GM19035 (cell line): ENCODE data around the gene ATP1B3.
"Not testable (repeated sequence)": the region's sequence is repeated elsewhere in the genome, so short reads cannot be mapped to it uniquely, and the experiment has no call there.

Experiments
- ATAC-seq: cut with Tn5 transposase; IDR thresholded peaks from one replicate; pipeline ENCODE4 v1.9.1; 2021; ENCODE audit not compliant: unreplicated experiment

ATP1B3 gene

DNA sequence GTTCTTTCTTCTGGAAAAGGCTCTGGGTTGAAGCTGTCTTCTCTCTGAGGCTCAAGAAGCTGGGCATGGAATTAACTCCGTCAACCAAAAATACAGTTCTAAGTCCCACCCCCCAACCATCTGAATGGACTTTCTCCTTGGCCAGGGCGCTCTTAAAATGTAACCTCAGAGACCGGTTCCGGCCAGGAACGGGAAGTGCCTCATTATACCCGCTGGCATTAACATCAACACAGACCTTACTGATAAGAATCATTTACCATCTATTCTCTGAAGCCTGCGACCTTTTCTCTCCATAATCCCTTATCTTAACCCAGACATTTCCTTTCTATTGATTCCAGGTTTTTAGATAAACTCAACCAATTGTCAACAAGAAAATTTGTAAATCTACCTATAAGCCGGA lies 64.7 kb downstream of the ATP1B3 start:
- ATAC-seq, result no peak

DNA sequence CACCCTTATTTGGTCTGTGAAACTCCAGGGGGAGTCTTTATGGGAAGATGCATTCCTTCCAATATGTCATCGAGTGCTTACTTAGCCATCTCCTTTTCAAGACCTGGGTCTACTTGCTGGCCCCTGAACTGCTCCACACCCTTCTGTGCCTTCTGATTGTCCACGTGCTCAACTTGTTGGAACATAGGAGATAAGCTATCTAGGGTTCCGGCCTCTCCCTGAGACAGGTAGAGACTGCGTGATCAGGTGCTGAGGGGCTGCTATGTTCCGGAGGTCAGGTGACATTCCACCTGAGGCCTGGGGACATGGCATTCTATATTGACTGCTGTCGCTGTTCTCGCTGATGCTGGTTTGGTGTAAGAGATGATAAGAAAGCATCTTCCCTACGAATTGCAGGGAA lies 65.6 kb downstream of the ATP1B3 start:
- no peak for ATAC-seq

DNA sequence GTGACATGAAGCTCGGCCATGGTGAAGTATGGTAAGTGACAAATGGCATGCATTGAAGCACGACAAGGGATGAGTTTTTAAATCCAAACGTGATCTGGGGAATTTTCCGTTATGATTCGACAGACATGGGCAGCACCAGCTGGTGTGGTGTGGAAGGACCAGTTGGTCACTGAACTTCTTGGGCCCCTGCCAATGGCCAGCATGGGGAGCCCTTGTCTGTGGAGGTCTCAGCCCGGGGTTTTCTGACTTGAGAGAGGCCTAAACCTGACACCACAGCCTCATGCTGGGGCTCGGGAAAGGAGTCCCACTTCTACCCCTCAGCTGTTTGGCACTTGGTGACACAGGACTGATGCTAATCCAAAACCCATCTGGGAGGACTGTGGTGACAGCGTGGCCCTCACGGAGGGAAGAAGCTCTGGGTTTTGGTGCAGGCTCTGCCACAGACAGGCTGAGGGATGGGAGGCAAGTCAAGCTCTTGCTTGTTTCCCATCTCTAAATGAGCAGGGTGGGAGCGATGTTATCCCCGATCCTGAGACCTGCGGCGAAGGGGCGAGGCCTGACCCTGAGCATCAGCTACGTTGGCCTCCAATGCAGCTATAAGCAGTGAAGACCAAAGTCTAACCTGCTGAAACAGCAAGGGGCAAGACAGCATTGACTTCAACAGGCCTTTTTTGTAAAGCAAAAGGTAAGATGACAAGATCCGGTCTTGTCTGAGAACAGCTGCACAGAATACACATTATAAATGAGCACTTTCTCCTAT lies 69.5 kb downstream of the ATP1B3 start:
- ATAC-seq, result no peak

DNA sequence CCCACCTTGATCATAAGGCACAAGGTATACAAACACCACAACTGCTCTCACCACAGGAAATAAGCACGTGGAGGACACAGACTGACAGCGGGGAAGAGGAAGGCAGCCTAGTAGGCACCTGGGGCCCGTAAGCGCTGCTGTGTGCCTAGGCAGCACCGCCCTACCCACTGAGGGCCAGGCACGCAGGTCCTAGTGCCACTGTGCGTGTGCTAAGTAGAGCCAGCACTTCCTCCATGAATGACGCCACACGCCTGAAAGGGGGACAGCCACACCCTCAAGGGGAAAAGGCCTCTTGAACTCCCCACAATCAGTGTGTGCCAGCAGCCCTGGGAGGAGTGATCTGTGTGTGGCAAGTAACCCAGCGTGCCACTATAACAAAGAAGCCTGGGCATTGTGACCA lies 73.0 kb downstream of the ATP1B3 start:
- no peak for ATAC-seq

DNA sequence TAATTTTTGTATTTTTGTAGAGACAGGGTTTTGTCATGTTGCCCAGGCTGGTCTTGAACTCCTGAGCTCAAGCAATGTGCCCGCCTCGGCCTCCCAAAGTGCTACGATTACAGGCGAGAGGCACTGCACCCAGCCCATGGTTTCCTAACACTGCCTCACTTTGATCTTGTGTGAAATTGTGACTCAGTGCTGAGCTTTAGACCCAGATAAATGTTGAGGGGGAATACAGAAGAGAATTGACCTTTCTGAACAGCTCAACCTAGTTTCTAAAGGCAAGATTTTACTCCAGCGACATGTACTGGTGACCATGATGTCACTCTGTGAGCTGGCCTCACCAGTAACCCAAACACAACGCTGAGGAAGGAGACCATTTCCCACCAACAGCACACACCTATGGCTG lies 73.5 kb downstream of the ATP1B3 start:
- no peak for ATAC-seq

DNA sequence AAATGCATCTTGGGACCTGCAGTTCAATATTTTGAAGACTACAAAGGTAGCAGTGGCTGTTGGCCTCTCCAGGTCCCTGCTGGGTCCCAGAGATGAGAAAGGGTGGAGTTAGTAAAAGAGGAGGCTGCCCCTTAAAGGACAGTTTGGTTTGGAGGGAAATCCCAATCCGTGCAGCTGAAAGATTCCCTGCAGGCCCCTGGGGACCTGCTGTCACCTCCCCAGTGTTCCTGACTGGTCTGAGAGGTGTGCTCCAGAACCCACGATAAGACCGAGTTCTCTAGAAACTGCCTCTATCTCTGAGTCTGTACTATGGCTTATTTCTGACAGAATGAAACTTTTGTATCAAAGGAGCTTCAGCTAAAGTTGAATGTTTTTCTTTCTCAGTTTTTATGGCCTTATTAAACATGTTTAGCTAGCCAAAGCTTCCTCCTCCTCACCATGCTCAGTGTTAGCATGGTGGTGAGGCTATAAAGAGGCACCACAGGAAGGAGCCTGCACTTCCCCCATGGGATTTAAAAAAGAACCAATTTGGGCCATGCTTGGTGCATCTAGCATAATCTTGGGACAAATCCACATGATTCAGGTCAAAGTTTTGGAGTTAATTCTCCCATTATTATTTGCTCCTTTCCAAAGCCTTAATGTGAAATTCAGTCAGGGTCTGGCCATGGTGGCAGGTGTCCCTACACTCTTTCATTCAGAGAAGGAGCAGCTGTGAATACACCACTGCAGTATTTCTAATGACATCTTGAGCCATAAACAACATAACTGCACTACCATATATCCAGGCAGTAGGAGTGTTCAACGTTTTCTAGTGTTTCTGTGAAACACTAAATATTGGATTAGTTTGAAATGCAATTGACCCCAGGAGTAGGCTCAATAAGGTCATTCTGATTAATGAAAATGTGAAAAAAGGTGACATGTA lies 74.4 kb downstream of the ATP1B3 start:
- ATAC-seq, result no peak

DNA sequence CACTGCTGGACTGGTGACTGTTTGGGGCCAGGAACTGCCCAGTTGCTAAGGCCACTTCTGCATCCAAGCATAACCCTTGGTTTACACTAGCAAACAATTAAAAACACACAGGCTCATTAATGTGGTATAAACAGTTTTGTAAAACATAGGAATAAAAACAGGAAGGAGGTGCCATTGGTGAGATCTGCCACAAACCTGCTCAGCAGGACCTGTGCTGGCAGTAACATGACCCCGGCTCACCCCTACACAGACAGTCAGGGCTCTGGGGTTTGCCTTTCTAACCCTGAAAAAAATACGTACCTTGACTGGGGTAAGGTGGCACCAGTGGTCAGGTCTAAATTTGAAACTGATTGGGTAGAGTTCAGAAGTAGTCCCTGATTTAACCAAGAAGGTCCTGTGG lies 76.2 kb downstream of the ATP1B3 start:
- no peak for ATAC-seq

DNA sequence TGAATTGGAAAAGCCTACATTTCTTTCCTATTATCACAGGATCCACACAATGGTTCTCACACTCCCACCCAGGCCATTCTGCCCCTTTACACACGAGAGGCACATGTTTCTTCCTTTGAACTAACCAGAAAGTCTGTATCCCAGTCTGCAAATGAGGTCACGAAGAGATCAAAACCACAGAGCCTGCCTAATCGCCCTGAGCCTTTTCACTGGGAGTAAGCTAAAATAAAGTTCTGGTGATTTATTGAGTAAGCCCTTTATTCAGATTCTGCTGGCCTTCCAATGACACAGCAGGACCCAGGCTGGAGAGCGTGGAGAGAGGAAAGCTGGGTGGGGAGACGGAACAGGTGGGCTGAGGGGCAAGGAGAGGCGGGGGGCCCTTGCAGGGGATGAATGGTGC lies 78.7 kb downstream of the ATP1B3 start:
- no peak for ATAC-seq

DNA sequence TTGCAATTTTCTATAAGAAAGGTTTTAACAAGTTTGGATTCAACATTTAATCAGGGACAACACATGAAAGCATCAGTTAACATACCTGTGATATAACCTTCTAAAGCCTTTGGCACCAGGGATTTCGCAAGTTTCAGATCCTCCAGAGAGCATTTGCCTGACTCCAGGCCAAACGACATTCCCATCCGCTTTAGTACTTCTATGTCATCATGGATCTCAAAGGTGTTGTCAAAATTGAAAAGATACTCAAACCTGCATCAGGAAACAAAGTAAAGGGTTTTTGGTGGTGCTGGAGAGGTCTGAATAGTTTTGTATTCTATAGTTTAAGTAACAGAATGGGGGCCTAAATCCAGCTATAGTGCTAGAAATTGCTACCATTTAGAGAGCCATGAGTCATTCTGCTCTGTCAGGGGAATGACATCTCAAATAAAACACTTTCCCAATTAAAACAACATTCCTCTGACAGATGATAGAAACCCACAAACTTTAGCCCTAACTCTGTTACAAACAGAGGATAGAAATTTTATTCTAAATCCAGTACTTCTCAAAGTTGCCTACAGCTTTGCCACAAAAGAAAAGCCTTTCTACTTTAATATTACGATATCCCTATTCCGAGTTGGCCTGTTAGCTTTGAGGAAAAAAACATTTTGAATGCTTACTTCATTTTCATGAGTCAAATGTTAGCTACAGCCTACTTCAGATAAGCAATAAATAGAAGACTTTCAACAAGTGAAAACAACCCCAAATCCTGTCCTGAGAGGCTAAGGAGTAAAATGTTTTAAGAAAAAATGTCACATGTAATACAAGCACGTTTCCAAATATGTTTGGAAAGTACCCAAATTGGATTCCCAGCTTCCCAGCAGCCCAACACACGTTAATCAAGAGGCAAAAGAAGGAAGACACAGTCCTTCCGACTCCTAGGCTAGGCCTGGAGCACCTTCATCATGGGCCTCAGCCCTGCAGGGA lies 83.4 kb downstream of the ATP1B3 start:
- no peak for ATAC-seq

DNA sequence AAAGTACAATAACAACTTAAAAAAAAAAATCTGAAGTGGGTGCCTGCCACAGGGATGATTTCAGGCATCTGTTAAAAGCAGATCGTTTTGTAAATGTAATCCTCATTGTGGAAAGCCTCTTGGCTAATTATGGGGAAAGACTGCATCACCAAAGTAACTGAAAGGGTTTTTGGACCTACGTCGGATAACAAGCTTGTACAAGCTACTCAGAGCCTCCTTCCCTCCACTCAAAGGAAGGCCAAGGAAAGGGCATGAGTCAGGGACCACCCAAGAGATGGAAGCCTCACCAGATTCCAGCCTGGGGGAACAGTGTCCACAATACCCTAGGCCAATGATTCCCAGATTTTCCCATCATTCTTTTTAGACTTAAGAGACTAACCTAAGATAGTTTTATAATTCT lies 84.3 kb downstream of the ATP1B3 start:
- ATAC-seq, result no peak

DNA sequence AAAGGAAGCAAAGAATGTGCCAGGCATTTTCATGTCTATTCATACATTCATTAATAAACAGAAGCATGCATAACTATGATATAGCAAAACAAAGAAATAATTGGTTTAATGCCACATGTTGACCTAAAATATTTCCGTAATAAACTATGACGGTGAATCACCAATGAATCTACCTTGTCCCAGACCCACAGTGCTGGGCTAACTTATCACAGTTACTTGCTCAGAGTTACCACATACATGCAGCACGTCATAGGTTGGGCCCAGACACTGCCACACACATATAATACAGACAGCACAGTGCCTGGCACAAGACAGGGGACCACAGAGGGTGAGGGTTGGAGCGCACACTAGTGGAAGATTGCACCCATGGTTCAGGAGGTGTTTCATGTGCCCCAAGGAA lies 86.9 kb downstream of the ATP1B3 start:
- ATAC-seq, result no peak

DNA sequence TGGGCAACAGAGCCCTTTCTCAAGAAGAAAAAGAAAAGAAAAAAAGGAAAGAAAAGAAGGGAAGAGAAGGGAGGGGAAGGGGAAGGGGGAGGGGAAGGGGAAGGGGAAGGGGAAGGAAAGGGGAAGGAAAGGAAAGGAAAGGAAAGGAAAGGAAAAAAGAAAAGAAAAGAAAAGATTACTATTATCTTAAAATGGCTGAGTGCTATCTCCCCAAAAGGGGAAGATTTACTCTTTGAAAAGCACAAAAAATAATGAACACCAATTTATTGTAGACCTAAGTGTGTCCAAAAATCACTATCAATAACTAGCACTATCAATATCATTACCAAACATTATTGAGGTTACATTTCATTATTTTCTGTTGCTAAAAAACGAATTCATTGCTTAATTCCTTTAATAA lies 89.0 kb downstream of the ATP1B3 start:
- no peak for ATAC-seq

DNA sequence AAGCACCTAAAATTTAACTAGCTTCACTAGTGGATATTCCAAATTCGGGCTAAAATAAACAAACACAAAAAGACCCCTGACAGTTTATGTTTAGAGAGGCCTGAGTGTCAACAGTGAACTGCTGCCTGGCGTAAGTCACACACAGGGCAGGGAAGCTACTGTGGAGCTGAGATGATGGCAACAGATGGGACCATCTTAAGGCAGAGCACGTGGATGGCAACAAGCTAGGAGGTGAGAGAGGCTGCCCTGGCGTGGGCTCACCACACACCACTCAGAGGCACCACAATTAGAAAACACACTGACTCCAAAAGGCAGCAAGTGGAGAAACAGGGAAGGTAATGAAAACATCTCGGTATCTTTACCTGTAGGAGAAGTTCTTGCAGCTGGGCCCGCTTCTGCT lies 93.3 kb downstream of the ATP1B3 start:
- ATAC-seq, result no peak

DNA sequence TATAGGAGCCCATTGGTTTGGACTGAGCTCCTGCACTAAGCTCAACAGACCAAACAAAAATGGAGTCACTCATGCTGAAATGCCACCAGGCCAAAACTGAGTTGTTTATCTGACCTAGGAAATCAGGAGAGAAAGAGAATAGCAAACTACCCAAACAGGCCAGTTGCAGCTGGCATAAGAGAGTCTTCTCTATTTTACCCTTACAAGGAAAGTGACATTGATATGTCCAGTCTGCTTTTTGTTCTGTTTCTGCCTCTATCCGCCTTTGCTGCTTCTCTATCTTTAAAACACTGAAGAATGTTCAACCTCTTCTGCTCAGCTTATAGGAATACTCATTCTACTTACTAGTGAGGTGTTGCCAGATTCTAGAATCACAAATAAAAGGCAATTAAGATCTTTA lies 95.1 kb downstream of the ATP1B3 start:
- no peak for ATAC-seq

DNA sequence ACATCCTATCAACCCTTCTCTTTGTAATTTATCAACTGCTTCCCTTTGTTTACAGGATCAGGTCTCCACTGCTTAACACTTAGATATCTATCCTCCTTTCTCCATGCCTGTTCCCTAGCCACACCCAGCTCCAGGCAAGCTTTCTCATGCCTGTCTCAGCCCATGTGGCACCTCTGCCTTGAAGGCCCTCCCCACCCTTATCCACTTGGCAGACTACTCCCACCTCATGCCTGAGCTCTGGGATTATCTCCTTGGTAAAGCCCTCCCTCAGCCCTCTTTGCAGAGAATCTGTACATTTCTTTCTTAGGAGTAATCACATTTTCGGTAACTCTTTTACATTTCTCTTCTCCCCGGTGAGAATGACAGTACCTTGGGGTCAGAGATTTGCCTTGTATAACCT lies 96.0 kb downstream of the ATP1B3 start:
- no peak for ATAC-seq

DNA sequence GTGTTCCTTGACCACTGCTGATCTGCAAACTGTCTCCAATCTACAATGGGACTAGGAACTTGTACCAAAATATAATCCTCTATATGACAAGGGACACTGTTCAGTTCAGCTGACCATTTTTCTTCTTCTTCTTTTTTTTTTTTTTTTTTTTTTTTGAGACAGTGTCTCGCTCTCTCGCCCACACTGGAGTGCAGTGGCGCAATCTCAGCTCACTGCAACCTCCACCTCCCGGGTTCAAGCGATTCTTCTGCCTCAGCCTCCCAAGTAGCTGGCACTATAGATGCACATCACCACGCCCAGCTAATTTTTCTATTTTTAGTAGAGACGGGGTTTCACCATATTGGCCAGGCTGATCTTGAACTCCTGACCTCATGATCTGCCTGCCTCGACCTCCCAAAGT lies 98.3 kb downstream of the ATP1B3 start:
- not testable (repeated sequence) for ATAC-seq
